Heart left ventricle (tissue), 13 donors: ENCODE data around the gene FGF10.

Source experiments
- CTCF ChIP-seq, 12 donors: fragments of 200-600 bp; sonication (generic) in 4 of 12; IDR thresholded peaks; one replicate each; pipeline versions ENCODE4 v1.5.0 to v1.8.0; 2018 to 2022; ENCODE audit warnings: antibody characterized with exemption in 12 of 12, mild to moderate bottlenecking in 5 of 12
- POLR2A ChIP-seq, 2 donors: fragments of 450-650 bp; IDR thresholded peaks; one replicate each; pipeline ENCODE4 v1.6.1; 2017; ENCODE audit warnings: antibody characterized with exemption in 2 of 2, mild to moderate bottlenecking in 2 of 2, moderate library complexity in 2 of 2
- donor health status: ischemic (EF 13 %, LVEDD 7.1; RV severe dilation, severe dysfunction).
- donor health status: DM: no; HTN: yes; CAD: no.
- donor health status: DM: no; HTN: no; CAD: no.
- donor health status: ischemic (EF 25% LVEDD 6.9; RV normal size, moderate dysfunction).
- donor health status: ischemic (EF 25% LVEDD 5.7; RV mildly dilated, moderate dysfunction).
- donor health status: ischemic (EF 35%, LVEDD 5.7; RV mildly dilated, moderate dysfunction).
- donor health status: nonischemic (EF 11% LVEDD 7.7; RV severe dilation, severe dysfunction).
- donor health status: DM: yes; HTN: yes; CAD: no.
- donor health status: PGD.
- donor health status: ischemic (EF 29% LVEDD 5.4; RV normal size, mild dysfunction).
- donor health status: nonischemic (EF 23%, LVEDD 6.1; RV moderate dilation, normal function).

GRCh38 chr5:44331471-44332050 is 57.7 kb downstream of the FGF10 start:
- TF ChIP-seq CTCF (IDR thresholded peaks at IDR 0.05) = no peak
- TF ChIP-seq POLR2A (IDR thresholded peaks at IDR 0.05) = no peak
